GM23338 (cell line): ENCODE results near the gene AKR1E2. TPM values are rescaled to one million over a fixed set of nuclear protein-coding genes. Genes with fewer than 3 reads are reported as not detected.
A peak's percentile ranks its signal among the peaks of the same experiment; 100 is the strongest.

Source experiments
- ATAC-seq: fragments of 200-7000 bp; cut with Tn5 transposase; 3 replicates; pipeline ENCODE4 v1.9.1; 2020
- DNase-seq: peaks from one replicate; pipeline ENCODE4 v3.0.0-alpha.2; 2015; ENCODE audit warnings: low spot score
- H2AFZ ChIP-seq: fragments of 200-600 bp; sonication (generic); 2 replicates; pipeline ENCODE4 v1.8.0; 2016; ENCODE audit warnings: antibody characterized with exemption, mild to moderate bottlenecking, moderate library complexity
- H3F3A ChIP-seq: fragments of 200-600 bp; sonication (generic); replicated peaks from 2 replicates; pipeline ENCODE4 v1.8.0; 2017; ENCODE audit warnings: antibody characterized with exemption, mixed run types, low read depth
- H3K27ac ChIP-seq: fragments of 200-600 bp; sonication (generic); 2 replicates; pipeline ENCODE4 v1.6.1; 2016; ENCODE audit warnings: low read depth
- H3K27me3 ChIP-seq: fragments of 200-600 bp; sonication (generic); 2 replicates; pipeline ENCODE4 v1.8.0; 2016; ENCODE audit warnings: mild to moderate bottlenecking, mixed run types, moderate library complexity; ENCODE audit not compliant: insufficient read depth
- H3K36me3 ChIP-seq: fragments of 200-600 bp; sonication (generic); 2 replicates; pipeline ENCODE4 v1.8.0; 2016; ENCODE audit warnings: mild to moderate bottlenecking; ENCODE audit not compliant: insufficient read depth
- H3K4me1 ChIP-seq: fragments of 200-600 bp; sonication (generic); 2 replicates; pipeline ENCODE4 v1.8.0; 2016; ENCODE audit warnings: mild to moderate bottlenecking, moderate library complexity; ENCODE audit not compliant: insufficient read depth
- H3K4me2 ChIP-seq: fragments of 200-600 bp; sonication (generic); 2 replicates; pipeline ENCODE4 v1.7.1; 2017; ENCODE audit warnings: mixed run types
- H3K4me3 ChIP-seq: fragments of 200-600 bp; sonication (generic); 2 replicates; pipeline ENCODE4 v1.6.1; 2016; ENCODE audit warnings: mixed run types
- H3K79me2 ChIP-seq: fragments of 200-600 bp; sonication (generic); replicated peaks from 2 replicates; pipeline ENCODE4 v1.8.0; 2017; ENCODE audit warnings: mild to moderate bottlenecking; ENCODE audit not compliant: insufficient read depth
- H3K9me2 ChIP-seq: fragments of 200-600 bp; sonication (generic); 2 replicates; pipeline ENCODE4 v1.8.0; 2017; ENCODE audit not compliant: insufficient read depth
- H4K20me1 ChIP-seq: fragments of 200-600 bp; sonication (generic); replicated peaks from 2 replicates; pipeline ENCODE4 v1.8.0; 2017; ENCODE audit warnings: mild to moderate bottlenecking; ENCODE audit not compliant: insufficient read depth
- H3K27ac Mint-ChIP-seq: 2 replicates; pipeline ENCODE4 v1.8.0; 2020; ENCODE audit warnings: inconsistent platforms, mild to moderate bottlenecking, moderate library complexity, mixed read lengths
- H3K27me3 Mint-ChIP-seq: 3 replicates; pipeline ENCODE4 v1.8.0; 2022; ENCODE audit warnings: low read depth, mild to moderate bottlenecking, moderate library complexity, mixed read lengths, inconsistent platforms; ENCODE audit not compliant: insufficient read depth, poor library complexity
- H3K36me3 Mint-ChIP-seq: 3 replicates; pipeline ENCODE4 v1.8.0; 2021; ENCODE audit warnings: low read depth, mild to moderate bottlenecking, inconsistent platforms, moderate library complexity, mixed read lengths
- H3K4me1 Mint-ChIP-seq: 3 replicates; pipeline ENCODE4 v1.8.0; 2020; ENCODE audit warnings: mild to moderate bottlenecking, inconsistent platforms, mixed read lengths
- H3K4me3 Mint-ChIP-seq: 3 replicates; pipeline ENCODE4 v1.8.0; 2021; ENCODE audit warnings: moderate library complexity, mild to moderate bottlenecking, inconsistent platforms, mixed read lengths
- H3K9me3 Mint-ChIP-seq: 3 replicates; pipeline ENCODE4 v1.8.0; 2020; ENCODE audit warnings: moderate library complexity, mild to moderate bottlenecking, inconsistent platforms, mixed read lengths
- CREB1 ChIP-seq: fragments of 250-450 bp; sonication (Bioruptor Pico); IDR thresholded peaks from 2 replicates; pipeline ENCODE4 v1.5.0; 2020; ENCODE audit warnings: low read depth, mild to moderate bottlenecking, moderate library complexity
- EZH2 ChIP-seq: fragments of 200-600 bp; sonication (generic); IDR thresholded peaks from one replicate; pipeline ENCODE4 v1.8.0; 2017; ENCODE audit warnings: antibody characterized with exemption, mild to moderate bottlenecking, low read depth; ENCODE audit not compliant: unreplicated experiment
- EZH2phosphoT487 ChIP-seq: fragments of 200-600 bp; sonication (generic); IDR thresholded peaks from one replicate; pipeline ENCODE4 v1.8.1; 2018; ENCODE audit warnings: antibody characterized with exemption; ENCODE audit not compliant: unreplicated experiment
- JUNB ChIP-seq: IDR thresholded peaks from one replicate; pipeline ENCODE4 v1.6.1; 2016; ENCODE audit warnings: antibody characterized with exemption; ENCODE audit not compliant: unreplicated experiment
- NANOG ChIP-seq: IDR thresholded peaks from 2 replicates; pipeline ENCODE4 v1.6.1; 2016; ENCODE audit warnings: antibody characterized with exemption, borderline replicate concordance
- POLR2AphosphoS5 ChIP-seq: IDR thresholded peaks from 2 replicates; pipeline ENCODE4 v1.6.1; 2016; ENCODE audit warnings: antibody characterized with exemption, low read depth
- STAT1 ChIP-seq: IDR thresholded peaks from one replicate; pipeline ENCODE4 v1.6.1; 2016; ENCODE audit warnings: antibody characterized with exemption; ENCODE audit not compliant: unreplicated experiment
- ZNF114 ChIP-seq: fragments of 250-450 bp; sonication (Bioruptor Pico); IDR thresholded peaks from 2 replicates; pipeline ENCODE4 v1.5.0; 2020; ENCODE audit warnings: mild to moderate bottlenecking, moderate library complexity
- polyA plus RNA-seq: library from polyadenylated mRNA; unstranded; fragments of >200 nt; fragmentation: Nextera tagmentation; extraction: Ambion mirVana; gene quantifications from 2 replicates; pipeline ENCODE4 v1.2.1, GENCODE V29; 2016
- total RNA-seq: library from RNA; depleted of rRNA; stranded (reverse); fragments of >200 nt; shearing (Covaris generic); gene quantifications from 2 replicates; pipeline ENCODE4 v1.2.3, GENCODE V29; 2014
- TF ChIP-seq, protein P1 (sequence below): IDR thresholded peaks from one replicate; pipeline ENCODE4 v1.6.1; 2018; ENCODE audit warnings: antibody characterized with exemption; ENCODE audit not compliant: unreplicated experiment
- TF ChIP-seq, protein P2 (sequence below), 2 experiments: fragments of 200-600 bp in 1 of 2; sonication (generic) in 1 of 2; conservative IDR thresholded peaks; 2 replicates each; pipeline versions ENCODE4 v1.5.1 to v1.6.1; 2016 to 2017; ENCODE audit warnings: antibody characterized with exemption in 2 of 2, low read depth in 2 of 2, mild to moderate bottlenecking in 2 of 2, moderate library complexity in 1 of 2
- TF ChIP-seq, protein P3 (sequence below): IDR thresholded peaks from 2 replicates; pipeline ENCODE4 v1.6.1; 2016; ENCODE audit warnings: antibody characterized with exemption

Gene AKR1E2
- total and polyA plus RNA-seq, 2 experiments from 2014 or later, result 2.2 to 4.3 TPM

- TF ChIP-seq, protein P1, sequence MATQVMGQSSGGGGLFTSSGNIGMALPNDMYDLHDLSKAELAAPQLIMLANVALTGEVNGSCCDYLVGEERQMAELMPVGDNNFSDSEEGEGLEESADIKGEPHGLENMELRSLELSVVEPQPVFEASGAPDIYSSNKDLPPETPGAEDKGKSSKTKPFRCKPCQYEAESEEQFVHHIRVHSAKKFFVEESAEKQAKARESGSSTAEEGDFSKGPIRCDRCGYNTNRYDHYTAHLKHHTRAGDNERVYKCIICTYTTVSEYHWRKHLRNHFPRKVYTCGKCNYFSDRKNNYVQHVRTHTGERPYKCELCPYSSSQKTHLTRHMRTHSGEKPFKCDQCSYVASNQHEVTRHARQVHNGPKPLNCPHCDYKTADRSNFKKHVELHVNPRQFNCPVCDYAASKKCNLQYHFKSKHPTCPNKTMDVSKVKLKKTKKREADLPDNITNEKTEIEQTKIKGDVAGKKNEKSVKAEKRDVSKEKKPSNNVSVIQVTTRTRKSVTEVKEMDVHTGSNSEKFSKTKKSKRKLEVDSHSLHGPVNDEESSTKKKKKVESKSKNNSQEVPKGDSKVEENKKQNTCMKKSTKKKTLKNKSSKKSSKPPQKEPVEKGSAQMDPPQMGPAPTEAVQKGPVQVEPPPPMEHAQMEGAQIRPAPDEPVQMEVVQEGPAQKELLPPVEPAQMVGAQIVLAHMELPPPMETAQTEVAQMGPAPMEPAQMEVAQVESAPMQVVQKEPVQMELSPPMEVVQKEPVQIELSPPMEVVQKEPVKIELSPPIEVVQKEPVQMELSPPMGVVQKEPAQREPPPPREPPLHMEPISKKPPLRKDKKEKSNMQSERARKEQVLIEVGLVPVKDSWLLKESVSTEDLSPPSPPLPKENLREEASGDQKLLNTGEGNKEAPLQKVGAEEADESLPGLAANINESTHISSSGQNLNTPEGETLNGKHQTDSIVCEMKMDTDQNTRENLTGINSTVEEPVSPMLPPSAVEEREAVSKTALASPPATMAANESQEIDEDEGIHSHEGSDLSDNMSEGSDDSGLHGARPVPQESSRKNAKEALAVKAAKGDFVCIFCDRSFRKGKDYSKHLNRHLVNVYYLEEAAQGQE, result no peak
- TF ChIP-seq ZNF114 (CRISPR knock-in tag) (no peak), STAT1 (no peak), JUNB (no peak), NANOG (no peak)
- TF ChIP-seq, protein P2, sequence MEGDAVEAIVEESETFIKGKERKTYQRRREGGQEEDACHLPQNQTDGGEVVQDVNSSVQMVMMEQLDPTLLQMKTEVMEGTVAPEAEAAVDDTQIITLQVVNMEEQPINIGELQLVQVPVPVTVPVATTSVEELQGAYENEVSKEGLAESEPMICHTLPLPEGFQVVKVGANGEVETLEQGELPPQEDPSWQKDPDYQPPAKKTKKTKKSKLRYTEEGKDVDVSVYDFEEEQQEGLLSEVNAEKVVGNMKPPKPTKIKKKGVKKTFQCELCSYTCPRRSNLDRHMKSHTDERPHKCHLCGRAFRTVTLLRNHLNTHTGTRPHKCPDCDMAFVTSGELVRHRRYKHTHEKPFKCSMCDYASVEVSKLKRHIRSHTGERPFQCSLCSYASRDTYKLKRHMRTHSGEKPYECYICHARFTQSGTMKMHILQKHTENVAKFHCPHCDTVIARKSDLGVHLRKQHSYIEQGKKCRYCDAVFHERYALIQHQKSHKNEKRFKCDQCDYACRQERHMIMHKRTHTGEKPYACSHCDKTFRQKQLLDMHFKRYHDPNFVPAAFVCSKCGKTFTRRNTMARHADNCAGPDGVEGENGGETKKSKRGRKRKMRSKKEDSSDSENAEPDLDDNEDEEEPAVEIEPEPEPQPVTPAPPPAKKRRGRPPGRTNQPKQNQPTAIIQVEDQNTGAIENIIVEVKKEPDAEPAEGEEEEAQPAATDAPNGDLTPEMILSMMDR (conservative IDR thresholded peaks at IDR 0.05; ENCODE audit: low read depth in 2 of 2), result no peak
Measured at GRCh38 chr10:4792381-4792780, 33.6 kb upstream of the AKR1E2 start (continued).

DNA sequence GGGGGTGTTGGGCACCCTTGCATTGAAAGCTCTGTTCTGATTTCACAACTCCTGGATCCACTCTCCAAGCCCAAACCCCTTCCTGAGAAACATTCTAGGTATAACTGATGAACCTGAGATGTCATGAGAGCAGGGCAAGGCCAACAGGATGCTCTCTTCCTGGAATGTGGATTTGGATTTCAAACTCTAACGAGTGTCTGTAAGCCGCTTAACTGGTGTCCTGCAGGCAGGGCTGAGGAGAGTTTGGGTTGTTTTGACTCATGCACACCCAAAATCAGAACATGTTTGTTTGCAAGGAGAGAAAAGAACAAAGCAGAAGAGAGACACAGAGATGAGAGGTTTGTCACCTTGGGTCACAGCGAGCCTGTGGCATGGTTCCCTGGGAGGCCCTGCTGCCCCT lies 24.6 kb upstream of the AKR1E2 start:
- Histone ChIP-seq H3K79me2 (no peaks in the 10 kb centered on the region), H3K4me3 (no peak overlapping the region), H3K9me2 (no peaks in the 10 kb centered on the region), H3F3A (no peaks in the 10 kb centered on the region), H3K36me3 (no peaks in the 10 kb centered on the region), H3K4me2 (no peak overlapping the region), H3K27me3 (no peaks in the 10 kb centered on the region), H4K20me1 (no peaks in the 10 kb centered on the region), H3K27ac (no peak overlapping the region), H2AFZ (peak overlapping the region; percentile 88), H3K4me1 (no peaks in the 10 kb centered on the region)
- Mint-ChIP-seq H3K9me3 (no peaks in the 10 kb centered on the region; the same call in 2 of the 3 replicates), H3K4me3 (no peak overlapping the region), H3K27me3 (peaks cover 2% of the 10 kb centered on the region), H3K36me3 (no peaks in the 10 kb centered on the region), H3K27ac (no peak overlapping the region), H3K4me1 (peaks cover 5% of the 10 kb centered on the region; the same call in 2 of the 3 replicates)
- no peak; the same call in 2 of the 3 replicates for ATAC-seq
- peak; percentile 32 for DNase-seq
- TF ChIP-seq CREB1 (CRISPR knock-in tag) (no peak), NANOG (no peak), POLR2AphosphoS5 (no peak), EZH2 (no peak), JUNB (no peak), EZH2phosphoT487 (no peak)
- TF ChIP-seq, protein P3, sequence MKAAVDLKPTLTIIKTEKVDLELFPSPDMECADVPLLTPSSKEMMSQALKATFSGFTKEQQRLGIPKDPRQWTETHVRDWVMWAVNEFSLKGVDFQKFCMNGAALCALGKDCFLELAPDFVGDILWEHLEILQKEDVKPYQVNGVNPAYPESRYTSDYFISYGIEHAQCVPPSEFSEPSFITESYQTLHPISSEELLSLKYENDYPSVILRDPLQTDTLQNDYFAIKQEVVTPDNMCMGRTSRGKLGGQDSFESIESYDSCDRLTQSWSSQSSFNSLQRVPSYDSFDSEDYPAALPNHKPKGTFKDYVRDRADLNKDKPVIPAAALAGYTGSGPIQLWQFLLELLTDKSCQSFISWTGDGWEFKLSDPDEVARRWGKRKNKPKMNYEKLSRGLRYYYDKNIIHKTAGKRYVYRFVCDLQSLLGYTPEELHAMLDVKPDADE, result no peak
- TF ChIP-seq, protein P1, result no peak
